ENCODE data around the gene NQO1.

- peak; percentile 61 to 87 (median 78) for TF ChIP-seq CTCF (IDR thresholded peaks at IDR 0.05)
- no peak for TF ChIP-seq POLR2A (IDR thresholded peaks at IDR 0.05)
These were observed 16.8 kb downstream of the NQO1 start for GRCh38 chr16:69709456-69710084.

All from uterus (tissue), 2 donors.